ENCODE data around the gene WNK1.

DNA sequence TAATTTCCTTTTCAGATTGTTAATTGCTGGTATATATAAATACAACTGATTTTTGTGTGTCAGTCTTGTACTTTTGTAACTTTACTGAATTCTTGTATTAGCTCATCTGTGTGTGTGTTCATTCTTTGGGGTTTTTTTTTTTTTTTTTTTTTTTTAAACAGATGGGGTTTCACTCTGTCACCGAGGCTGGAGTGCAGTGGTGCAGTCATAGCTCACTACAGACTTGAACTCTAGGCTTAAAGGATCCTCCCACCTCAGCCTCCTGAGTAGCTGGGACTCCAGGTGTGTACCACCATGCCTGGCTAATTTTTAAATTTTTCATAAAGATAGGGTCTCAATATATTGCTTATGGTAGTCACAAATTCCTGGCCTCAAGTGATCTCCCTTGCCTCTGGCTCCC, 68.0 kb downstream of the WNK1 start:
- TF ChIP-seq, protein P1, sequence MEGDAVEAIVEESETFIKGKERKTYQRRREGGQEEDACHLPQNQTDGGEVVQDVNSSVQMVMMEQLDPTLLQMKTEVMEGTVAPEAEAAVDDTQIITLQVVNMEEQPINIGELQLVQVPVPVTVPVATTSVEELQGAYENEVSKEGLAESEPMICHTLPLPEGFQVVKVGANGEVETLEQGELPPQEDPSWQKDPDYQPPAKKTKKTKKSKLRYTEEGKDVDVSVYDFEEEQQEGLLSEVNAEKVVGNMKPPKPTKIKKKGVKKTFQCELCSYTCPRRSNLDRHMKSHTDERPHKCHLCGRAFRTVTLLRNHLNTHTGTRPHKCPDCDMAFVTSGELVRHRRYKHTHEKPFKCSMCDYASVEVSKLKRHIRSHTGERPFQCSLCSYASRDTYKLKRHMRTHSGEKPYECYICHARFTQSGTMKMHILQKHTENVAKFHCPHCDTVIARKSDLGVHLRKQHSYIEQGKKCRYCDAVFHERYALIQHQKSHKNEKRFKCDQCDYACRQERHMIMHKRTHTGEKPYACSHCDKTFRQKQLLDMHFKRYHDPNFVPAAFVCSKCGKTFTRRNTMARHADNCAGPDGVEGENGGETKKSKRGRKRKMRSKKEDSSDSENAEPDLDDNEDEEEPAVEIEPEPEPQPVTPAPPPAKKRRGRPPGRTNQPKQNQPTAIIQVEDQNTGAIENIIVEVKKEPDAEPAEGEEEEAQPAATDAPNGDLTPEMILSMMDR (conservative IDR thresholded peaks at IDR 0.05; ENCODE audit: low read length), result no peak
- TF ChIP-seq EZH2phosphoT487 (IDR thresholded peaks at IDR 0.05; ENCODE audit: borderline replicate concordance, low read depth, low read length), result no peak
